Left hindlimb (tissue), 1 donor: ENCODE measurements around the gene TRIL.

Experiments
- DNase-seq: peaks from one replicate; pipeline ENCODE4 v3.0.0-alpha.2; 2018

The TRIL gene

GRCh38 chr7:28958235-28958979 is at the start of gene TRIL:
TRIL (minus strand) TSS chr7:28958330; CDS start chr7:28958046, 284 bp downstream.
- DNase-seq, result peak; percentile 92

DNA sequence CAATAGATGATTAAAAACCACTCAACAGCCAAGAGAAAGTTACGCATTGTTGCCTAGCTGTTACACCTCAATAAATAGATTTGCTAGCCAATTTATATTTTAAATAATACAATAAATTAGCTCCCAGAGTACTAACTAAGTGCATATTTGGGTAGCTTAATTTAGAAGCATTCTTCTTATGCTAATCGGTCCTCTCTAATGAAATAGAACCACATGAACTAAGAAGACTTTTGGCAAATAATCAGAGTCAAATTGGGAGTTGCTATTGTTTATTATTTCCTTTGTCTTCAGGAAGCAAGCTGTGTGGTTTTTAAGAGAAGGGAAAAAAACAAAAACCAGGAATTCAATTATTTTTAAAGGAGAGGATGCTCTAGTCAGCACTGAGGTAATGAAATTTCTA is 49.0 kb upstream of the TRIL start:
- DNase-seq, result no peak

DNA sequence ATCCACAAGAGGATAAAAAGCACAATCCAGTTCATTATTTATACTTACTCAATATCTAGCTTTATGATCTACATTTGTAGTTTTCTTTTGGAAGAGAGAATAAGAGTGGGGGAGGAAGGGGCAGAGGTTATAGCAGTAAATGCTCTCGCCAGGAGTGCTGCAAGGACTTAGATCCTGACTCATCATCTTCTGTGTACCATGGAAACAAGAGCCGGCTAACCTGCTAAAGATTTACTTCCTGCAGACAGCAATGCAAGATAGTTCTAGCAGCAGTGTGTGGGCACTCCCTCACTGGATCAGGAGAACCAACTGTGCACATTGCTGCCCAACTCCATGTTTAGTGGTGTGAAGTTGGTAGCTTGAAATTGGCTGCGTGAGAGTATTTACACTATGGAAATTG is 47.7 kb upstream of the TRIL start:
- DNase-seq, result no peak

GRCh38 chr7:29005406-29005805 is 47.3 kb upstream of the TRIL start:
- no peak for DNase-seq

GRCh38 chr7:29003703-29004102 is 45.6 kb upstream of the TRIL start:
- DNase-seq, result no peak

- DNase-seq, result no peak
These were observed 42.6 kb upstream of the TRIL start for GRCh38 chr7:29000717-29001076.

DNA sequence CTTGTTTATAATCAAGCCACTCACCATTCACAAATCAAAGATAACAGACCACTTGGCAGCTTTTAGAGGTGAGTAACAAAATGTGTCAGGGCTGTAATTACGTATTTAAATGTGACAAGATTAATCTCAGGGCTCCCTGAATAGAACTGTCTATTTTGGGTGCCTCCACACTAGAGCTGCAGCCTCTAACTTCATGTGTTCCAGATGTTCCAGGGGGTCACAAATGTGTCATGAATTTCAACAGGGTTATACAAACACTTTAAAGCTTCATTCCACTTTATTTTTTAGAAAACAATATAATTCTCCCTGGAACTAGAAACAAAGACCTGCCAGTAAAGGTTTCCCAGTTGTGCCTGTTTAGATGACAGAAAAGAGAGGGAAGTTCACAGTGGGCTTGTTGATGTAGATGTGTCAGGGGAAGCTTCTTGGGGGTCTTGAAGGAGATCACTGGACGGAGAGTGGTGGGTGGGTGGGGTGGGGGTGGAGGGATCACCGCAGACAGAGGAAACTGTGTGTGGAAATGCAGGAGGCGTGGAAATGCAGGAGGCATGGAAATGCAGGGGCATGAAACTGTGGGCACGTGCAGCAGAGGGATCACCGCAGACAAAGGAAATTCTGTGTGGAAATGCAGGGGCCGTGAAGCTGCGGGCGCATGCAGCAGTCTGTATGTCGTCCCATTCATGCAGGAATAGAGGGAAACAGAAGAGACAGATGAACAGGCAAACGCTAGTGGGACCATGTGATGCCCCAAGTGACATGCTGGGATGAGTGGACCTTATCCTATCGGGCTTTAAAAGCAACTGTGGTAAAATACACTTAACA is 42.0 kb upstream of the TRIL start:
- no peak for DNase-seq

DNA sequence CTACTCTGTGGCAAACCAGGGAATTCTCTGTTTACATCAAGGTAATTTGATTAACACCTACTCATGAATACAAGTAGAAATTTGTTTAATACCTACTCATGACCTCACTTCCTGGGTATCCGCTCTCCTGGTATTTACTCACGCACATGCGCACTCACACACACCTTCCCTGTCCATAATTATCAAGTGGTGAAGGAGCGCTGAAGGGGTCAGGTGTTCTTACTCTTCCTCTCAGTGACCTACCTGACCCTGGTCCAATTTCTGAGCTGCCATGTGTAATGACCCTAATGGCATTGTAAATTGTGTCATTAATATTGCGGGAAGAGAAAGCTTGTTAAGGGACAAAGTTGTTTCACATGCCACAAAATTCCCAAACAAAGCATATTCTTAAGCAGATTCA is 41.3 kb upstream of the TRIL start:
- no peak for DNase-seq

GRCh38 chr7:28998105-28998504 is 40.0 kb upstream of the TRIL start:
- DNase-seq, result no peak

DNA sequence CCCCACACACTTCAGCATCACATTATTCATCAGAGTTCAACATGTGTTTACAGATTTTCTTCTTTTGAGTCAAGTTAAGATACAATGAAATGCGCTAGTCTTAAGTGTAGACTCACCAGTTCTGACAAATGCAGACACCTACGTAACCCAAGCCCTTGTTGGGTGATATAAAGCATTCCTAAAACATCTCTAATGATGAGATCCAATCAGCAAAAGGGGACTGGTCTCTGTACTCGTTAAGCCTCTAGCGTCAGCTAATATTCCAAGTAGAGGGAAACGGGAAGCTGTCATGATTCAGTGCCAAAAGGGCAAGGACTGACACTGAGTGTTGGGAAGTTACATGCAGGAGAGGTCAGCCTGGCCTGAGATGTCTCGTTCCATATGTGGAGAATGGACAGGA is 38.7 kb upstream of the TRIL start:
- DNase-seq, result no peak

- no peak for DNase-seq
These were observed 35.2 kb upstream of the TRIL start for GRCh38 chr7:28993371-28993770.

DNA sequence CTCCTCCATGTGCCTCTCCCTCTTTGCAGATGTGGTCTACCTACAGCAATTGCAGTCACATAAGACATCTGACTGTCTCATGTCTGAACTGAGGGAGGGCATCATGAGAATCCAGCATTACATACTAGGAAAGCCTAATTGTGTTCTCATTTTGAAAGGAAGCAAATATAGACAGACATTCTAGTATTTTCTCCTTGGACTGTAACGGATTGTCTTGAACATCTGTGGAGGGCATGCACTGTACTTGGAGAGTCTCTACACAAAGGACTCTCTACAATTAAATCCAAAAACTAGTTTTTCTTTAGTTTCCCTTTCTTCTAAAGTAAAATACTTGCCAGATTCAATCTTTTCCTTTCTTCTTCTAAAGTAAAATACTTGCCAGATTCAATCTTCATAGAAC is 34.7 kb upstream of the TRIL start:
- no peak for DNase-seq

GRCh38 chr7:28990200-28990960 is 32.2 kb upstream of the TRIL start:
- peak; percentile 80 for DNase-seq

DNA sequence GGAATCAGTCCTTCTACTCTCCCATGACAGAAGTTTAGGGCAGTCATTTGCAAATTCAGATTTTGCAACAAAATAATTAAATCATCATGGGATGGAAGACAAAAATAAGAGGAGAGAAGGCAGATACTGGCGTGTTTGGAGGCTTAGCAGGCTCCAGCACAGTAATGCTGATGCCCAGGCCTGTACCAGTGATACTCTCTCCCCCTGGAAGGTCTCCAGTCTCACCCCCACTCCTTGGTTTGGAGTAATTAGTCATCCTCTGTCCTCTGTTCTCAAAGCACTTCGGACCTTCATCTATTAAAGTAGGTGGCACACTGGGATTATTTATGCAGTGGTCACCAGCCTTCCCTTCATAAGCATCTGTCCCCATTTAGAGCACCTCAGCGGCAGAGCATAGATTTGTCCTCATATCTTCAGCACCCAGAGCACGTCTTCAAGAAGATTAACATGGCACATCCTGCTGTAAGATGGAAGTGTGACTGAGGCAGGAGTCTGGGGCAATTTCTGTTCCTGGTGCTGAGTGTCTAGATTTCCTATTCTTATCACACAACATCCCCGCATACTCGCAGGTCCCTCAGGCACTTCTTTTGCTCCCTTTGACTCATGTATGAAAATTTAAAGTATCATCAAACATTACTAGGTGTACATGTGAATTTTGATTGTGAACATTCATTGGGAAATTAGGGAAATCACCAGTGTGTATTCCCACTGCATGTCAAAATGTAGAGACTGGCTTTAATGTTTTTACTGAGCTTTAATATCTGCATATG is 31.3 kb upstream of the TRIL start:
- DNase-seq, result no peak

GRCh38 chr7:28988810-28989209 is 30.7 kb upstream of the TRIL start:
- DNase-seq, result no peak

DNA sequence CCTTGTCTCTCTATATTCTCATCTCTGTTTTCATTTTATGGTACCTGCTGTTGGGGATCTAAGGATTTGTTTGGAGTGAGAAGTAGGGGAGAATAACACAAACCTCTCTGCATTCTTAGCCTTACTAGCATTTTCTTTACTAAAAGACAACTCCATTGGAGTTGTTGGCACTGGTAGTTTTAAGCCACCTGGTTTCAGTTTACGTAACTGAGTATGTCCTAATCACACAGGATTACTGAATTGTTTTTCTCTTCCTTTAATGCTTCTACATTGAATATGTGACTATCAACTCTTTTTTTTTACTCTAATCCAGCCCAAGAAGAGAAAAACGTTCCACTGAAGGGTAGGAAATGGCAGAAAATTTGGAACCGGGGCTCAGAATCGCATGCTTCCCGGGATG is 30.0 kb upstream of the TRIL start:
- no peak for DNase-seq

GRCh38 chr7:28986765-28987110 is 28.6 kb upstream of the TRIL start:
- DNase-seq, result no peak

- DNase-seq, result no peak
These were observed 28.1 kb upstream of the TRIL start for GRCh38 chr7:28986028-28986764.

GRCh38 chr7:28984631-28985030 is 26.5 kb upstream of the TRIL start:
- DNase-seq, result peak; percentile 65

GRCh38 chr7:28984217-28984616 is 26.1 kb upstream of the TRIL start:
- no peak for DNase-seq

GRCh38 chr7:28983396-28984190 is 25.5 kb upstream of the TRIL start:
- no peak for DNase-seq

- no peak for DNase-seq
These were observed 23.0 kb upstream of the TRIL start for GRCh38 chr7:28981161-28981465.
